GM12878 (cell line): ENCODE measurements around the gene ACAP1. TPM values are rescaled to one million over a fixed set of nuclear protein-coding genes. Genes with fewer than 3 reads are reported as not detected.

ENCODE experiments used
- ATAC-seq: fragments of 200-7000 bp; cut with Tn5 transposase; 3 replicates; pipeline ENCODE4 v1.9.1; 2020; ENCODE audit warnings: mild to moderate bottlenecking, moderate library complexity
- BruUV-seq: library from RNA; stranded (reverse); fragments of 400-500 nt; replicated peaks from 2 replicates; lab custom pipeline; 2021; lab: Mats Ljungman, UMichigan
- CTCF ChIA-PET: fragments of 300-600 bp; sonication (Branson Sonifier 250); formaldehyde crosslinking; extraction: SDS; loops from one replicate; lab custom pipeline; 2021; ENCODE audit warnings: inconsistent platforms; lab: Yijun Ruan, JAX
- POLR2A ChIA-PET: fragments of 350-600 bp; formaldehyde crosslinking; extraction: SDS; loops from one replicate; lab custom pipeline; 2021; ENCODE audit warnings: inconsistent platforms; lab: Charles Lee
- RAD21 ChIA-PET: fragments of 300-600 bp; sonication (Branson Sonifier 250); formaldehyde crosslinking; loops from one replicate; lab custom pipeline; 2023; ENCODE audit warnings: antibody characterized with exemption; ENCODE audit not compliant: unreplicated experiment; lab: Charles Lee
- SMC1A ChIA-PET: fragments of 300-600 bp; sonication (Branson Sonifier 250); formaldehyde crosslinking; loops from one replicate; lab custom pipeline; 2023; ENCODE audit not compliant: unreplicated experiment, uncharacterized antibody; lab: Charles Lee
- DNase-seq: peaks from one replicate; pipeline ENCODE4 v3.0.0-alpha.2; 2011; ENCODE audit warnings: low read depth, low spot score
- FAIRE-seq: peaks from 3 replicates; lab custom pipeline; 2011; peaks lifted over from hg19 to GRCh38; lab: Jason Lieb, UNC
- H2AFZ ChIP-seq: 2 replicates; pipeline ENCODE4 v1.6.0; 2011; ENCODE audit warnings: low read depth, low read length, control low read depth; ENCODE audit not compliant: control insufficient read depth
- H3K27ac ChIP-seq: 2 replicates; pipeline ENCODE4 v1.5.1; 2011; ENCODE audit warnings: control low read depth; ENCODE audit not compliant: control insufficient read depth, insufficient read depth
- H3K27me3 ChIP-seq, 2 experiments: replicated peaks in 1 of 2; 2 replicates each; pipeline versions ENCODE4 v1.6.0 to v1.6.1; 2011; ENCODE audit warnings: low read length in 1 of 2; ENCODE audit not compliant: control insufficient read depth in 2 of 2, insufficient read depth in 2 of 2
- H3K36me3 ChIP-seq, 2 experiments: 2 replicates each; pipeline ENCODE4 v1.5.1; 2011; ENCODE audit warnings: low read length in 1 of 2; ENCODE audit not compliant: control insufficient read depth in 2 of 2, insufficient read depth in 2 of 2
- H3K4me1 ChIP-seq: 2 replicates; pipeline ENCODE4 v1.6.1; 2011; ENCODE audit warnings: mild to moderate bottlenecking, low read length, moderate library complexity, mixed read lengths; ENCODE audit not compliant: control insufficient read depth, insufficient read depth
- H3K4me2 ChIP-seq: 2 replicates; pipeline ENCODE4 v1.6.0; 2011; ENCODE audit warnings: control low read depth; ENCODE audit not compliant: control insufficient read depth, insufficient read depth
- H3K4me3 ChIP-seq: fragments of 200-600 bp; sonication (generic); 2 replicates; pipeline ENCODE4 v1.5.1; 2016
- H3K79me2 ChIP-seq: 2 replicates; pipeline ENCODE4 v1.6.0; 2011; ENCODE audit warnings: low read length; ENCODE audit not compliant: control insufficient read depth, insufficient read depth
- H3K9ac ChIP-seq: 2 replicates; pipeline ENCODE4 v1.8.0; 2011; ENCODE audit warnings: low read length, control low read depth, mixed read lengths; ENCODE audit not compliant: control insufficient read depth, insufficient read depth
- H3K9me3 ChIP-seq: replicated peaks from 3 replicates; pipeline ENCODE4 v1.5.1; 2011; ENCODE audit warnings: mild to moderate bottlenecking, low read length; ENCODE audit not compliant: control insufficient read depth, insufficient read depth
- H4K20me1 ChIP-seq: 2 replicates; pipeline ENCODE4 v1.6.0; 2011; ENCODE audit not compliant: control insufficient read depth, insufficient read depth
- CBFB ChIP-seq: IDR thresholded peaks from 2 replicates; pipeline ENCODE4 v1.6.1; 2016; ENCODE audit warnings: antibody characterized with exemption, low read depth
- CUX1 ChIP-seq: IDR thresholded peaks from 2 replicates; pipeline ENCODE4 v1.6.1; 2012; ENCODE audit warnings: improper control_type of control experiment, low read depth, low read length; ENCODE audit not compliant: insufficient replicate concordance
- E2F4 ChIP-seq: IDR thresholded peaks from 2 replicates; pipeline ENCODE4 v1.6.1; 2012; ENCODE audit warnings: low read depth, low read length, improper control_type of control experiment
- ESRRA ChIP-seq: IDR thresholded peaks from 2 replicates; pipeline ENCODE4 v1.6.1; 2012; ENCODE audit warnings: mild to moderate bottlenecking, low read length, improper control_type of control experiment
- GATAD2B ChIP-seq: fragments of 450-650 bp; conservative IDR thresholded peaks from 2 replicates; pipeline ENCODE4 v1.6.1; 2017; ENCODE audit warnings: low read depth, mild to moderate bottlenecking, moderate library complexity
- JUND ChIP-seq: IDR thresholded peaks from 2 replicates; pipeline ENCODE4 v1.6.1; 2012; ENCODE audit warnings: low read depth, mild to moderate bottlenecking, low read length, improper control_type of control experiment, moderate library complexity
- KAT2A ChIP-seq: conservative IDR thresholded peaks from 2 replicates; pipeline ENCODE4 v1.6.1; 2011; ENCODE audit warnings: low read depth, low read length; ENCODE audit not compliant: control insufficient read depth
- LARP7 ChIP-seq: fragments of 450-650 bp; IDR thresholded peaks from 2 replicates; pipeline ENCODE4 v1.6.1; 2017; ENCODE audit warnings: mild to moderate bottlenecking
- MXI1 ChIP-seq: fragments of 150-350 bp; IDR thresholded peaks from 2 replicates; pipeline ENCODE4 v1.6.1; 2011; ENCODE audit warnings: low read depth, mild to moderate bottlenecking, inconsistent platforms, low read length, improper control_type of control experiment
- NFYA ChIP-seq: IDR thresholded peaks from 2 replicates; pipeline ENCODE4 v1.6.1; 2011; ENCODE audit warnings: low read depth, mild to moderate bottlenecking, low read length, improper control_type of control experiment, borderline replicate concordance
- PBX3 ChIP-seq: IDR thresholded peaks from 2 replicates; pipeline ENCODE4 v1.6.1; 2011; ENCODE audit warnings: mild to moderate bottlenecking, low read depth, low read length, moderate library complexity; ENCODE audit not compliant: insufficient replicate concordance
- SMAD5 ChIP-seq: IDR thresholded peaks from 2 replicates; pipeline ENCODE4 v1.6.1; 2016; ENCODE audit warnings: antibody characterized with exemption, low read depth
- SMARCA5 ChIP-seq: fragments of 450-650 bp; IDR thresholded peaks from 2 replicates; pipeline ENCODE4 v1.6.1; 2017; ENCODE audit warnings: mild to moderate bottlenecking
- ZNF207 ChIP-seq: fragments of 450-650 bp; IDR thresholded peaks from 2 replicates; pipeline ENCODE4 v1.6.1; 2014; ENCODE audit warnings: antibody characterized with exemption, mild to moderate bottlenecking, borderline replicate concordance
- ZNF217 ChIP-seq: fragments of 450-650 bp; IDR thresholded peaks from 2 replicates; pipeline ENCODE4 v1.6.1; 2017; ENCODE audit warnings: antibody characterized with exemption, mild to moderate bottlenecking
- ZNF274 ChIP-seq: IDR thresholded peaks from one replicate; pipeline ENCODE4 v1.8.0; 2011; ENCODE audit not compliant: insufficient read length, insufficient read depth
- ZSCAN29 ChIP-seq: fragments of 450-650 bp; IDR thresholded peaks from 2 replicates; pipeline ENCODE4 v1.6.1; 2017; ENCODE audit warnings: mild to moderate bottlenecking, moderate library complexity
- WGBS: methylation state at CpG from one replicate; pipeline ENCODE4 v1.1.6; 2016; ENCODE audit warnings: low lambda C conversion rate; ENCODE audit not compliant: insufficient replicate concordance, insufficient coverage; ENCODE audit errors: missing lambda C conversion rate; 5-methylcytosine and 5-hydroxymethylcytosine counted together
- in situ Hi-C: fragments of 300-500 bp; cut with MboI; formaldehyde crosslinking; loops from 9 replicates; pipeline ENCODE4 v1.14.3; 2018; ENCODE audit warnings: mixed read lengths
- intact Hi-C: fragments of 100-400 bp; cut with micrococcal nuclease; formaldehyde crosslinking; loops from one replicate; pipeline ENCODE4 v1.14.2; 2022; ENCODE audit not compliant: unreplicated experiment
- polyA plus RNA-seq, 11 experiments: library from polyadenylated mRNA; depleted of rRNA in 4 of 11; unstranded in 6 of 11; stranded (reverse) in 5 of 11; fragments of >200 nt; fragmentation: Nextera tagmentation in 4 of 11; fragmentation: Illumina TruSeq in 1 of 11; extraction: Ambion mirVana in 4 of 11; extraction: Trizol in 1 of 11; gene quantifications; 1 replicate in 1 of 11; 2 replicates in 10 of 11; pipeline versions ENCODE4 v1.2.1 to v1.2.3, GENCODE V29; 2011 to 2016; ENCODE audit warnings: inconsistent platforms in 2 of 11, missing spikeins in 2 of 11, low read depth in 1 of 11
- total RNA-seq, 4 experiments: library from RNA; depleted of rRNA in 3 of 4; stranded (reverse); fragments of >200 nt in 3 of 4; fragmentation: Illumina TruSeq in 1 of 4; extraction: Trizol in 1 of 4; gene quantifications; 2 replicates each; pipeline versions ENCODE4 v1.2.1 to v1.2.3, GENCODE V29; 2013 to 2021

ACAP1 gene
- total and polyA plus RNA-seq, 10 of the 15 experiments (the other 5 are each of a cell fraction or from before 2014, with no cell fraction given) = 5.7 to 245 (median 118) TPM

- H3K4me3 ChIP-seq = no peak overlapping the region
- ChIA-PET CTCF (interaction anchor here (2.6 kb wide), 1 partner anchor 248 kb away, joined by 8 read pairs; no protein-coding TSS in a partner anchor), RAD21 (no interaction called here), SMC1A (interaction anchor here (0.9 kb wide), 1 partner anchor 73 kb away, joined by 3 read pairs; no protein-coding TSS in a partner anchor), POLR2A (no interaction called here)
- intact Hi-C loops (no loop called here), in situ Hi-C loops (no loop called here)
- H3K36me3 ChIP-seq = no peaks in the 10 kb centered on the region
- no peaks in the 10 kb centered on the region for H3K9me3 ChIP-seq
- H4K20me1 ChIP-seq = no peaks in the 10 kb centered on the region
- BruUV-seq = no TSS peak
- no peaks in the 10 kb centered on the region for H3K79me2 ChIP-seq
- H3K27ac ChIP-seq = no peak overlapping the region
- no peak for FAIRE-seq
- WGBS = 19% methylated on average over 14 of the region's 75 CpGs
- peaks cover 3% of the 10 kb centered on the region for H3K4me1 ChIP-seq
- no peak overlapping the region for H2AFZ ChIP-seq
- TF ChIP-seq PBX3 = no peak
- TF ChIP-seq E2F4 = no peak
- no peak for TF ChIP-seq SMAD5
- no peak for TF ChIP-seq ZSCAN29
- TF ChIP-seq MXI1 = no peak
- no peak for TF ChIP-seq CUX1
- no peak for TF ChIP-seq GATAD2B
- no peak for TF ChIP-seq ZNF274
- no peak for TF ChIP-seq KAT2A
- no peak for TF ChIP-seq NFYA
- TF ChIP-seq ZNF217 = no peak
- TF ChIP-seq LARP7 = no peak
- no peak for TF ChIP-seq ESRRA
- no peak for TF ChIP-seq JUND
- no peak for TF ChIP-seq ZNF207
- TF ChIP-seq CBFB = no peak
- no peak for TF ChIP-seq SMARCA5
- TF ChIP-seq, all 136 proteins: peak for 0
- ATAC-seq = no peak
- no peak overlapping the region for H3K4me2 ChIP-seq
- peaks cover 3 to 5% of the 10 kb centered on the region in 2 experiments for H3K27me3 ChIP-seq
- H3K9ac ChIP-seq = no peak overlapping the region
- DNase-seq = no peak
Measured at GRCh38 chr17:7293816-7294613, 42.3 kb upstream of the ACAP1 start.
